Stimulated activated CD8-positive, alpha-beta memory T cell treated with anti-CD3 and anti-CD28 coated beads, Interleukin-7, amount 100 ng/mL, for 24 hours (primary cell): Measurements from ENCODE around the gene CACNA1D.
"Not testable (repeated sequence)": the region's sequence is repeated elsewhere in the genome, so short reads cannot be mapped to it uniquely, and the experiment has no call there.

Source experiments
- DNase-seq: peaks from one replicate; pipeline ENCODE4 v3.0.0-alpha.2; 2020; ENCODE audit warnings: low read depth

The CACNA1D gene

DNA sequence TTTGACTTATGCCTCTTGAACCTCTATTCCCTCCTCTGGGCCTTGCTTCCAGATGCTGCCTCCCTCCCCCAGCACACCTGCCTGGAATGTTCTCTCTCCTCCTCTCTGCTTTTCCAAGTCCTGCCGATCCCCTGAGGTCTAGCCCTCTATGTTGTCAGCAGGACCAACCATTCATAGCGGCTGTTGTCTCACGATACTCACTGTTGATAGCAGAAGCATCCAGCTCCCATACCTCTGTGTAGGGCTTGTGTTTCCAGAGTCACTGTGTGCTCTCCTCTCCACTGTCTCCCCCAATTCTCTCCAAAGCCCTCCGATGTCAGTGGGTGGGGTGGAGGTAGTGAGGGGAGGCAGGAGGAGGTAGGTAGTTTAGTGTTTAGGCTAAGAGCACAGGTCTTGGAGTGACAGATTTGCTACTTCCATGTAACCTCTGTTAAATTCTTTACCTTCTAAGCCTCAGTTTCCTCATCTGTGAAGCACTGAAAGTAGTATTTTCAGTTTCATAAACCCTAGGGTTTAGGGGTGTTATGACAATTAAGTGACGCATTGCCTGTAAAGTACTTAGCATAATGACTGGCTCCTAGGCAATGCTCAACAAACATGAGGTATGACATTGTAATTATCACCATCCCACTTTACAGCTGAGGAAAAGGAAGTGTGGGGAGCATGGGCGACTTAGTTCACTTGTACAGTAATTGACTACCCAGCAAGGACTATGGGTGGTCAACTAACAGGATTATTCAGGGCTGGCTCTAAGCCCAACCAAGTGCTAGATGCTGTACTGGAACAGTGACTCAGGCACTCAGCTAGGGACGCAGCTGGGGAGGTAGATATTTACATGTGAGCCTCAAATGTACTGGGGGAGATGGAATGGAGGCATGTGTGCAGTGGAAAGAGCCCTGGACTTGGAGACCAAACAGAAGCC, 122.8 kb downstream of the CACNA1D start:
- DNase-seq, result no peak

DNA sequence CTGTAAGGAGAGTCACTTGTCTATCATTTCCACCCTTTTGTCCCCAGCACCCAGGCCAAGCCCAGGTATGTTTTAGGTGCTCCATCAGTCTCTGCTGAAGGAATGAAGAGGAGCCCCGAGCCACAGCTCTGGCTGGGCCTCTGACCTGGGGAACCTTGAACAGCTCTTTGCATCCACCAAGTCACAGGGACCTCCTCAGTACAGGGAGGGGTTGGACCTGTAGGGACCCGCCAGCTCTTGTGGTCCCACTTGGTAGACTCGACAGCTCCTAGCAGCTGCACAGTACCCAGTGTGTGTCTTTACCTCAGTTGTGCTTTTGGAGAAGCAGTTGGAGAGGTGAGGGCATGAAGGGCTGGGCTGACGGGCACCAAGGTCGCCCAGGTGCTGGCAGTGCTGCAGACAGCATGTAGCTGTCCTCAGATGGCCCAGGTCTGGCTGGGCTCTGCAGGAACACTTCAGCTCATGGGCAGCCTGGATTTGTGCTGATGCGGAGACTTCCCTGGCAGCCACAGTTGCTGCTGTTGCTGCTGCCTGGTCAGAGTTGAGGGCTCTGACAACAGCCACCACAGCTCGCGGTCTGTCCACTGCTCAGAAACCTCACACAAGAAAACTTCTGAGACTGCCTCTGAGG, 123.6 kb downstream of the CACNA1D start:
- DNase-seq, result no peak

DNA sequence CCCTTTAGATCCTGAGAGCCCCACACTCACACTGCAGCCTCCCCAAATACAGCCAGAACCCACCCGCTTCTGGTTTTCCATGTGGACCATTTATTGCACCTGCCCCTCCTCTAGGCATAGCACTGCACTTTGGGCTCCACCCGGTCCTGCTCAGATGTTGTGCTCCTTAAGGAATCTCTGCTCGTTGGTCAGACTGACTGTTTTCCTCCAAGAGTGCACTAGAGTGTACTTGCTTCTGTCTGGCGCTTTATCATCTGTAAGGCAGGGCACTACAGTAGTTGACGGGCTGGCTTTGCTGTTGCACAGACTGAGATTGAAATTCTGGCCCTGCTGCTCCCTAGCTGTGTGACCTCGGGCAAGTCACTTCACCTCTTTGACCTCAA, 124.1 kb downstream of the CACNA1D start:
- DNase-seq, result no peak

DNA sequence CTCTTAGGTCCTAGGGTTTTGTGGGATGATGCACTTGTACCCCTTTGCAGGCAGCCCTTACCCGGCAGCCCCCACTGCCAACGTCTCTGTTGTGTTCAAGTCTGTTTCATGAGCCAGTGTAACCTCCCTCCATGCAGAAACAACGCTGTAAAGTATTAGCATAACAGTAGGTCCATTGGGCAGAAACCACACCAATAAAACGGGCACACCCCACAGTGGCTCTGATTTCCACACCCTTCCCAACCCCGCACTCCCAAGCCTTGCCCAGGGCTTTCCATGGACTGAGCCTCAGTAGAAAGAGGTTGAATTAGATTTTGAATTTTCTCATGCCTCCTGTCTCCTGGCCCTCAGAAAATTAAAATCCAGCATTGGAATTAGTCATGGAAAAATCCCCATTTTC, 124.5 kb downstream of the CACNA1D start:
- DNase-seq, result no peak

DNA sequence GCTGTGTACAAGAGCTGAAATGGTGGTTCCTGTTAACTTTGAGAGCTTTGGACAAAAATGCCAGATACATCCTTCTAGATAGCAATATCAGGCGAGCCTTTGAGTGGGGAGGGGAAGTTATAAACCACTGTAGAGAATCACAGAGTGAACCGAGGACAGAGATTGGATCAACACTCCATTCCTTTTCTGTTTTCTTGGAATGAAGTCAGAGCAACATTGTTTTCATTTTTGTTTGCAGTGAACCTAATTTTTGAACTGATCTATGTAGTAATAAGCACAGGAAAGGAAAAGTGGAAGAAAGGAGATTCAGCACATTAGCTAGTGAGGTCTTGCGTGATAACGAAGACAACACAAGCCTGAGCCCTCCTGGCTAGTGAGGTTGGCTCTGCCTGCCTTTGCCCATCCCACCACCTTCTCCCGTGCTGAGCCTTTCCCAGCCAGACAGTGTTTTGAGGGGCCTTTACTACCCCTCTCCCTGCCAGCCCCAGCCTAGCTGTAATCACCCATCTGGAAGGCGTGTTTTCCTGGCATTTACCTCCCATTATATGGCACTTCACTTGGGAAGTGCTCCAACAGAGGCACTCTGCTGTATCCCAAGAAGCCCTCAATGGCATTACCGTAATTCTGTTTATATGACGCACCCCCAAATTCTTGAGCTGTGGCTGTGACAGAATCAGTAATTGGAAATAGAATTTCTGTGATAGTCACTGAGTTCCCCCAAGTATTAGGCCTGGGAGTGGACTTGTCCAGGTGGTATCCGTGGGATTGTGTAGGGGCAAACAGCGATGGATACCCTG, 129.8 kb downstream of the CACNA1D start:
- DNase-seq, result no peak

DNA sequence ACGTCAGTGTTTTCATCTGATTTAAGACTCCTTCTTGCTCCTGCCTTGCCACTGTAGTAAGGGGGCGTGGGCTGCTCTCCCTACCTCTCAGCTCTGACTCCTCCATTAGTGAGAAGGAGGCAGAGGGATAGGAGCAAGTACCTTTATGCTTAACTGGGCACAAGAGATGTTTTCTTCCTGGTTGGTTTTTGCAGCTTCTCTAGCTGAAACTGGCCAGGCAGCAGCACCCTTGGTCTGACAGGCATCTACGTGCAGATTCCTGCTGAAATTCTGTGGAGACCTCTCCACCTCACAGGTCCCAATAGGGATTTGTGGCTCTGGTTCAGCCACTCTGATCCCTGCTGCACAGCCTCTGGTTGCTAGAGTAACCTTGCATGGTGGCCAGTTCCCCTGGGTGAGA, 132.5 kb downstream of the CACNA1D start:
- no peak for DNase-seq

DNA sequence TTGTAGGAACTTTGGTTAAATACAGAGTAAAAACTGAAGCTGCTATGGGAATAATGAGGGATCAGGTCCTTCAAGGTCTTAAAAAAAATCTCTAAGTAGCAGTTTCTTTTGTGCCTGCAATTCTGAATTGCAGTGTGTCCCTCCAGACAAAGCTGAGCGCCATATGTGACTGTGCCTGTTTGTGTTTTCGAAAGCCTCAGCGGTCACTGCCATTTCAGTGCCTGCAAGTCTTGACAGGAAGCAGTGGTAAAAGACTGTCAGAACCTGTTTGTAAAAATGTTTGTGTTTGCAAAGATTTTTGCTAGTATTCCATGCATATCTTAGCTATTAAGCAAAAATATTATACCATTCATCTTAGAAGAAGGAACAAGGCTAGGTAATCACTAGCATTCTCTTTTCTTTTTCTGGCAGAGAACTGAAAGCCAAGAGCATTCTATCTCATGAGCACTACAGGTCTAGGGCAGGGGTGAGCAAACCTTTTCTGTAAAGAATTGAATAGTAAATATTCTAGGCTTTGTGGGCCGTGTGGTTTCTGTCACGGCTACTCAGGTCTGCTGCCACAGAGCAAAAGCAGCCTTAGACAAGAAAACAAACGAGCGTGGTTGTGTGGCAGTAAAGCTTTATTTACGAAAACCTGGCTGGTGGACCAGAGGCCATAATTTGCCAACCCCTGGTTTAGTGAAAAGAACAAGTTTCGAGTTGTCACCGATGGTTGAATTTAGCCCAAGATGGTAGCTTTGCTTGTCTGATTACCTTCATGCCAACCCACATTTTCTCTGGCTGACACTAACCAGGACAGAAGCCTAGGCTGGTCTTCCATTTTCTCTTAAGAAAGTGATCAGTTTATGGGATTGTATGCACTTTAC, 134.4 kb downstream of the CACNA1D start:
- no peak for DNase-seq

DNA sequence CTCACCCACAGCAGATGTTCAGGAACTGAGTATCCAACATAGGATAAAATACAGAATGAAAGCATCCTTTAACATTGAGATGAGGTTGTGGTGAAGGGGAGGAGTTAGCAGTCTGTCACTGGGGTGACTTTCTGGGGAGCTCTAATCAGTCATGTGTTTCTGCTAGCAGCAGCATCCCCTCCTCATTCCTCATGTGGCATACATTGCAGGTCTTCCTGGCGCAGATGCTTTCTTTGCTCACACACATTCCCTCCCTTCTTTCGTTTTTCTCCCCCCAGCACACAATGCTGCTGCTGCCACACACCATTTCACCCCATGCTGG, 135.0 kb downstream of the CACNA1D start:
- DNase-seq, result no peak

DNA sequence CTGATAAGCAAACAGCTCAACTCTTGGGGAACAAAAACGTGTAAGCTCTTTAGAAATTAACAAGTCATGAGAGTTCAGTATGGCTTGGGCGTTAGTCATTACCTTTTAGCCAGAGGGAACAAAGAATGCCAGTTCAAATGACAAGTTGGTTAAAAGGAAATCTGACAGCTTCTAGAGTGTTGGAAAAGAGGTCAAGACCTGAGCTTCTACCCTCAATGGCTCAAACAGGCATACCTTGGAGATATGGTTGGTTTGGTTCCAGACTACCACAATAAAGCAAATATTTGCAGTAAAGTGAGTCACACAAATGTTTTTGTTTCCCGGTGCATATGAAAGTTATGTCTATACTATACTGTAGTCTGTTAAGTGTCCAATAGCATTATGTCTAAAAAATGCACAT, 136.1 kb downstream of the CACNA1D start:
- DNase-seq, result no peak

DNA sequence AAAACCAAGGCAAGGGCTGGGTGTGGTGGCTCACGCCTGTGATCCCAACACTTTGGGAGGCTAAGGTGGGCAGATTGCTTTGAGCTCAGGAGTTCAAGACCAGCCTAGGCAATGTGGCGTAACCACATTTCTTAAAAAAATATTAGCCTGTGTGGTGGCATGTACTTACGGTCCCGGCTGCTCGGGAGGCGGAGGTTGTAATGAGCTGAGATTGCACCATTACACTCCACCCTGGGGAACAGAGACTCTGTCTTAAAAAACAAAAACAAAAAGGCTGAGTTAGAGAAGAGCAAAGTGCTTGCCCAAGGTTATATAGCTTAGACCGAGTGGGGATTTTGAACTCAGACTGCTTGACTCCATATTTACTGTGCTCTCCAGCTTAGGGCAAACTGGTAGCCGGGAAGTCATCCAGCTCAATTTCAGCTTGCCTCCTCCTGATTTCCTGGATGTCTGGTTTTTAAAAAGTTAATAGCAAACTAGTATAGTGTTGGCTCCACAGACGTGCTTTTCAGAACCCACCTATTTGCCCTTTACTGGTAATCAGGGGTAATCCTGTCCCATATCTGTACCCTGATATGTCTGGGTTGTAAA, 138.9 kb downstream of the CACNA1D start:
- DNase-seq, result no peak

DNA sequence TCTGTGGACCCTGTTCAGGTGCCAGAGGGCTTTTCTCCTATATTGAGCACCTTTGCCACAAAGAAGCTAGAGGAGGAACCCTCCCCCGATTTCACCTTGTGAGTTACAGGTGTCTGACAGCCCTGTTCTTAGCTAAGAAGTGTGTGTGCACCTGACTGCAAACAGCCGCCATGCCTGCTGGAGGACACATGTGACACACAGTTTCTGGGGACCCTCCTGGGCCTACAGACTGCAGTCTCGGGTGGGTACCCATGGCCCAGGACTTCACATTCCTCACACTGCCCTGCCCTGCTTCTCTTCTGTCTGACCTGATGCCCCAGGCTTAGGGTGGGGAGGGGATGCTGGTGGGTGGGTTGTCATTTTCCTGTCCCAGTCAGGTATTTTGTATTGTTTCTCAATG, 140.6 kb downstream of the CACNA1D start:
- DNase-seq, result no peak

DNA sequence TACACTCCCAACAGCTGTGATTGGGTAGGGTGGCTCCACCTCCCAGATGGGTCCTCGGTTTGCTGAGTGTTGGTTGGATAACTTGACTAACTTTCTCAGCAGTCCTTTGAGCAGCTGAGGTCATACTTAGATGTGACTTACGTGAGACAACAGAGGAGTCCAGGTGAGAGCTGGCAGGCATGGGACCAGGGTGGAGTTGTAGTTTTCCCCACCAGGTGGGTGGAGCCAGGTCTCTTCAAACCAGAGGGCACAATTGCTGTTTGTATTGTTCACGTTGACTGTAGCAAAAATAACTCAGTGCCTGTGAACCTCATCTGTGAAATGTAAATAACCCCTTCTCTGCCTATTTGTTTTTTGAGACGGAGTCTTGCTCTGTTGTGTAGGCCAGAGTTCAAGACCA, 144.4 kb downstream of the CACNA1D start:
- not testable (repeated sequence) for DNase-seq

DNA sequence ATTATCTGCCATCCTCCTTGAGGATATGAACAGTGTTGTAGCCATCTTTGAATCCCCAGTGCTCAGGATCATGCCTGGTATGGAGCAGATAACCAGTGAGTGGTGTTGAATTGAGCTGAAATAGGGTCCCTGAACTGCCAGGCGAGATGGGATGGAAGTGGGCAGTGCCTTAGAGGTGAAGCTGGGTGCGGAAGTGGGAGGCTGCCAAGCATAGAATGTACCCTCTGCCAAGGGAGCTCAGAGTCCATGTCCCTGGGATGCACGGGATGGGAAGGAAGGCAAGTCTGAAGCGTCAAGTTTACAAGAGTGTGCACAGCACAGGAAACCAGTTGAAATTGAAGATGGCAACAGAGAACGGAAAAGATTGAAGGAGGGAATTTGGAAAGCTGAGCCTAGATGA, 147.0 kb downstream of the CACNA1D start:
- DNase-seq, result no peak

DNA sequence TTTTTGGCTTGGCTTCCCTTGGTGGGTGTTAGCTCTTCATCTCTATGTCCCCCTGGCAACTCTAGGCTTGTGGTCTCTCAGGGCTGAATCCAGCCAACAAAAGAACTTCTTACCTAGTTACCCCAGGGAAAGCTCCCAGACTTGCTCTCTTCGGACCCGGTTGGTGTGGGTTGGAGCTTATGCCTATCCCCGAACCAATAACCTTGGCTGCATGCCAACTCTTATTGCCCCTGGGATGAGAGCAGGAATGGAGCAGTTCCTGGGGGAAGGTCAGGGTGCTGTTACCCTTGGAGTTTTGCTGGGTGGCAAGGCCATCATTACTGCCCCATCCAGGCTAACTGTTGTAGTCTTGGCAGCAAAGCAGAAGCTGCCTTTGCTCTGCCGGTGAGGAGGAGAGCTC, 147.8 kb downstream of the CACNA1D start:
- no peak for DNase-seq

DNA sequence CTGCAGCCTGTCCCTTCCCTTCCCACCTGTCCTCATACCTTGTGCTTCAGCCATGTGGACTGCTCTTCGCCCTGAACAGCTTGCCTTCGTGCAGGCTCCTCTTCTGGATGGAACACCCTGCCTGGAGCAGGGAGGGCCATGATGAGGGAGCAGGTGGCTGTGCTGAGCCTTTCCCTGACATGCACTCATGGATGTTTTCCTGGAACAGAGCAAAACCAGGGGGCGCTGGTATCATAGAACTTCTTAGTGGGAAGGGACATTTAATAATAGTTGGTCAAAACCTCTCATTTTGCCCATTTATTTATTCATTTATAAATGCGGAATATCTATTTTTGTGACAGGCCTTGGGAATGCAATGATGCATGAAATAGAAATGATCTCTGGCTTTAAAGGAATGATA, 149.3 kb downstream of the CACNA1D start:
- DNase-seq, result no peak

DNA sequence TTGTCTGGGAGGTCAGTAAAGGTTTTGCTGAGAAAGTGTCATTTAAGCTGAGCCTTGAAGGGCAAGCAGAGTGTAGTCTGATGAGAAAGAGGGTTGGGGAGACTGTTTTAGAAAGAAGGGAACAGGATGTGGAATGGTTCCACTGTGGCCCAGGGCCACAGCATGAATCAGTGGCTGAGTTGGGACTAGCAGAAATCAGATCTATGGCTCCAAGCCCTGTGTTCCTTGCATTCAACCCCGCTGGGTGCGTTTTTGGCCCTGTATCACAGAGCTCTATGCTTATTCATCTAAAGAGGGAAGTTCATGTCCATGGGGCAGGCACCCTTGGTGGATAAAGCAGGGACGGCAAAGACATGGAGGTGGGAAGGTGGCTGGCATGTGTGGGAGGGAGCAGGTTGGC, 151.3 kb downstream of the CACNA1D start:
- DNase-seq, result no peak

DNA sequence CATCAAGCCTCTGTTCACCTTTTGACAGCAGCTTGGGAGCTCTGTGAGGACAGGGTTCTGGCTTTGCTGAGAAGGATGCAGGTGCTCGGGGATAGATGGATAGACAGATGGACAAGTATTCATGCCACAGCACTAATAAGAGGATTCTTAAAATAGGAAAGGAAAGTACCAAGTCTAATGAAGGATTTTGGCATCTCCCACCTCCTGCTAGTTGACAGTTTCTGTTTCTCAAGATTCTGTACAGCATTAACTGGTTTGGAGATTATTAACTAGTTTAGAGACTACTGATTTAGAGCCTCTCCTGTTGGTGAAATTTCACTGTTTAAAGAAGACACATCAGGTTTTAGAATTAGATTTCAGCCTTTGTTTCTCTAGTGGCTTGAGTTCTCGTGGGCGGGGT, 152.3 kb downstream of the CACNA1D start:
- no peak for DNase-seq

DNA sequence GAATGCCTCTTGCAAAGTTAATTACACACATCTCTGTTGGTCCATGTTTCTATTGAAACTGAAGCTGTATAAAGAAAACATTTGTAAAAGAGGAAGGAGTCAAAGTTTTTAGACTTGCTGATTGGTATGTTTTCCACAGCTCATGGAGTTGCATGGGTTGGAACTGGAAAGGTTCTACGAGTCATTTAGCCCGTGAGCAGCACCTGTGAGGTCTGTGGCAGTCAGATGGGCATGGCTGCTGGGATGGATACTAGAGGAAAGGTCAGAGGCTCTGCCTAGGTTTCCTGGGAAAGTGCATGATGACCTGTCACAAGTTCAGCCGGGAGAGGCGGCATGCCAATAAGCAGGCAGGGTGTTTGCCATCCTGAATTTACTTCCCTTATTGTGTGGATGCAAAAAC, 155.4 kb downstream of the CACNA1D start:
- no peak for DNase-seq

DNA sequence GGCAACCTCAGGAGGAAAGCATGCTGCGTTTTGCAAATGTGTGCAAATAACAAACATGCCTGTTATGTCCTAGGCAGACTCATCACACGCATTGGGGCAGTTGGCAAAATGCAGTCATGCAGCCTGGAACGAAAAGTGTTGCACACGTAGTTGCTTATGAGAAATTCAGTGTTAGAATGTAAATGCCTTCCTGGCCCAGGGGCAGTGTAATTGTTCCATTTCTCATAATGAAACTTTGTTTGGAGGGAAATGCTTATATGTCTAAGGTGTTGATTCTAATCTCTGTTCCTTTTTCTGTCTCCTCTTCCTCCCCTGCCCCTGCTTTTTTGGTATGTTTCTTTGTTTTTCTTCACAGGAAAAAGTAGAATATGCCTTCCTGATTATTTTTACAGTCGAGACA, 156.0 kb downstream of the CACNA1D start:
- DNase-seq, result no peak

DNA sequence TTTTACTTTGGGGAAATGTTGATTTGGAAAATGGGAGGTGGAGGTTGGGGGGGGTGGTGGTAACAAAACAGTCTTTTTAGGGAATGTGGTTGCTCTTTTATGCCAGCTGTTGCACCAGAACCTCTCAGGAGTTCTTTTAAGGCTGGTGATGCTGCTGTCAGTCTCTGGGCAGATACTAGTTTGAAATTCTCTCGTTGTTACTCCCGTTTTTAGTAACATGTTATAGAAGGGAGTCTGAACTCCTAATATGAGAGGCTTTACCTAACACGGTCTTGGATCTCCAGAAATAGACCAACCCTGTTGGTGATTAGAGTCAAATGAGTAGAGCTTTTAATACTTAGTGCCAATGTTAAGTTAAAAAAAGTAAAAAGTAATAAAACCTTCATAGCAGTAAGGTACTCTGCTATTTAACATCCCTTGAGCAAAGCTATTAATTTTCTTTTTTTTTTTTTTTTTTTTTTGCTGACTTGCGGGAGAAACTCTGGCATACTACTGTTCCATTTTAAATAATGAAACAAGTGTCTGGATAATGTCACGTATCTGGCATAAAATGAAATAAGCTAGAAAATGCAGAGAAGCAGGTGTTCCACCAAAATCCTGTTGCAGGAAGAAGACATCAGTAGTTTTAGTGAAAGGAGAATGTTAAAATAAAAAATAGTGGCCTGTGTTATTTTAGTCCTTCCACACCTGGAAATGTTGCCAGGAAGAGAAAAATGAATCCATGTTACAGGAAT, 156.7 kb downstream of the CACNA1D start:
- no peak for DNase-seq

DNA sequence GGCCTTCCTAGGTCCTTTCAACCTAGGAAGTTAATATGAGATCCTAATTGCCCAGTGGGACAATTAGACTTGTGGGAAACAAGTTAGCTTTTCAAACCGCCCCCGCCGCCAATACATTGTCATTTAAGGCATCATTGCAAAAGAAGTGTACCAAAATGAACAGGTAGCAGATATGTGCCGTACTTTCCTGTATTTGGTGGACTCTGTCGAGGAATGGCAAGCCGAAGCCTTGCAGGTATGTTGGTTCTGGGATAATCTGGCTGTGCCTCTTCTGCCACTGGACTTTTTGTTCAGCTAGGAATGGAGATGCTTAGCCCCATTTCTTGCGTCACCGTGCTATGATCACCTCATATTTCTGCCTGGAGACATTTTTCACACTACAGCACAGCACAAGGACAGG, 157.5 kb downstream of the CACNA1D start:
- no peak for DNase-seq
